Breast epithelium (tissue), 3 donors: ENCODE data around the gene TIMM44.

ENCODE experiments used
- POLR2A ChIP-seq: fragments of 450-650 bp; IDR thresholded peaks from one replicate; pipeline ENCODE4 v1.6.1; 2016; ENCODE audit warnings: antibody characterized with exemption, mild to moderate bottlenecking, moderate library complexity
- POLR2AphosphoS5 ChIP-seq, 3 donors: sonication (generic); formaldehyde crosslinking; IDR thresholded peaks; one replicate each; pipeline ENCODE4 v1.6.1; 2017; ENCODE audit warnings: antibody characterized with exemption in 3 of 3
- TF ChIP-seq, protein P1 (sequence below), 3 donors: fragments of 450-650 bp; IDR thresholded peaks; one replicate each; pipeline ENCODE4 v1.5.1; 2016 to 2017; ENCODE audit warnings: antibody characterized with exemption in 3 of 3, mild to moderate bottlenecking in 3 of 3, moderate library complexity in 3 of 3

DNA sequence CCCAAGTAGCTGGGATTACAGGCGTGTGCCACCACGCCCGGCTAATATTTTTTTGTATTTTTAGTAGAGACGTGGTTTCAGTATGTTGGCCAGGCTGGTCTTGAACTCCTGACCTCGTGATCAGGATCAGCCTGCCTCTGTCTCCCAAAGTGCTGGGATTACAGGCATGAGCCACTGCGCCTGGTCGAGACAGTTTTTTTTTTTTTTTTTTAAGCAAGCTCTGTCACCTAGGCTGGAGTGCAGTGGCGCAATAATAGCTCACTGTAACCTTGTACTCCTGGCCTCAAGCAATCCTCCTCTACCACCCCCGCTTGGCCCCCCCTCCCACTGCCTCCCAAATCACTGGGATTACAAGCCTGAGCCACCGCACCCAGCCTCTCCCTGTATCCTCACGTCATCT lies 46.2 kb downstream of the TIMM44 start:
- TF ChIP-seq, protein P1, sequence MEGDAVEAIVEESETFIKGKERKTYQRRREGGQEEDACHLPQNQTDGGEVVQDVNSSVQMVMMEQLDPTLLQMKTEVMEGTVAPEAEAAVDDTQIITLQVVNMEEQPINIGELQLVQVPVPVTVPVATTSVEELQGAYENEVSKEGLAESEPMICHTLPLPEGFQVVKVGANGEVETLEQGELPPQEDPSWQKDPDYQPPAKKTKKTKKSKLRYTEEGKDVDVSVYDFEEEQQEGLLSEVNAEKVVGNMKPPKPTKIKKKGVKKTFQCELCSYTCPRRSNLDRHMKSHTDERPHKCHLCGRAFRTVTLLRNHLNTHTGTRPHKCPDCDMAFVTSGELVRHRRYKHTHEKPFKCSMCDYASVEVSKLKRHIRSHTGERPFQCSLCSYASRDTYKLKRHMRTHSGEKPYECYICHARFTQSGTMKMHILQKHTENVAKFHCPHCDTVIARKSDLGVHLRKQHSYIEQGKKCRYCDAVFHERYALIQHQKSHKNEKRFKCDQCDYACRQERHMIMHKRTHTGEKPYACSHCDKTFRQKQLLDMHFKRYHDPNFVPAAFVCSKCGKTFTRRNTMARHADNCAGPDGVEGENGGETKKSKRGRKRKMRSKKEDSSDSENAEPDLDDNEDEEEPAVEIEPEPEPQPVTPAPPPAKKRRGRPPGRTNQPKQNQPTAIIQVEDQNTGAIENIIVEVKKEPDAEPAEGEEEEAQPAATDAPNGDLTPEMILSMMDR (IDR thresholded peaks at IDR 0.05) = no peak
- TF ChIP-seq POLR2A (no peak), POLR2AphosphoS5 (IDR thresholded peaks at IDR 0.05) (no peak)
